Vagina (tissue), 2 donors: ENCODE measurements around the gene FCAMR.

Source experiments
- POLR2A ChIP-seq, 2 donors: fragments of 450-650 bp; IDR thresholded peaks; one replicate each; pipeline ENCODE4 v1.6.1; 2017; ENCODE audit warnings: antibody characterized with exemption in 2 of 2, mild to moderate bottlenecking in 2 of 2, moderate library complexity in 2 of 2
- POLR2AphosphoS5 ChIP-seq, 2 donors: sonication (generic); formaldehyde crosslinking; IDR thresholded peaks; one replicate each; pipeline ENCODE4 v1.9.0; 2017; ENCODE audit warnings: antibody characterized with exemption in 2 of 2, mild to moderate bottlenecking in 2 of 2, low read depth in 1 of 2; ENCODE audit not compliant: insufficient read depth in 1 of 2
- TF ChIP-seq, protein P1 (sequence below), 3 experiments: fragments of 450-650 bp in 2 of 3; fragments of 200-600 bp in 1 of 3; sonication (generic) in 1 of 3; IDR thresholded peaks; one replicate each; pipeline ENCODE4 v1.5.1; 2017 to 2019; ENCODE audit warnings: antibody characterized with exemption in 3 of 3, mild to moderate bottlenecking in 2 of 3, moderate library complexity in 2 of 3

DNA sequence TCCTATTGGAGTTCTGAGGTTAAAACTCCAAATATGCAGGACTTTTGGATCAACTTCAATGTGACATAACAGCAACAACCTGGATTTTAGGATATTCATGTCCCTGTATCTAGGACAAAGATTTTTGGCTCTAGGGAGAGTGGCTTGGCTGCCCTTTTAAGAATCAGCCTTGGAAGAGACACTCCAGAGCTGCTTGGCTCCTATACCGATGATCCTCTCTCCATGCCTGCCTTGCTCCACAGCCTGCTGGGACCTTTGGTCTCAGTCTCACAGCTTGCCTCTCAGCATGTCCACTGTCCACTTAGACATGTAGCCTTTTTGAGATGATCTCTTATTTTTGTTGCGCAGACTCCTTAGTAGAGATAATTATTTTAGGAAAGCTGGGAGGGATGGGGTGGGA is 44.0 kb downstream of the FCAMR start:
- no peak for TF ChIP-seq POLR2A (IDR thresholded peaks at IDR 0.05)
- TF ChIP-seq, protein P1, sequence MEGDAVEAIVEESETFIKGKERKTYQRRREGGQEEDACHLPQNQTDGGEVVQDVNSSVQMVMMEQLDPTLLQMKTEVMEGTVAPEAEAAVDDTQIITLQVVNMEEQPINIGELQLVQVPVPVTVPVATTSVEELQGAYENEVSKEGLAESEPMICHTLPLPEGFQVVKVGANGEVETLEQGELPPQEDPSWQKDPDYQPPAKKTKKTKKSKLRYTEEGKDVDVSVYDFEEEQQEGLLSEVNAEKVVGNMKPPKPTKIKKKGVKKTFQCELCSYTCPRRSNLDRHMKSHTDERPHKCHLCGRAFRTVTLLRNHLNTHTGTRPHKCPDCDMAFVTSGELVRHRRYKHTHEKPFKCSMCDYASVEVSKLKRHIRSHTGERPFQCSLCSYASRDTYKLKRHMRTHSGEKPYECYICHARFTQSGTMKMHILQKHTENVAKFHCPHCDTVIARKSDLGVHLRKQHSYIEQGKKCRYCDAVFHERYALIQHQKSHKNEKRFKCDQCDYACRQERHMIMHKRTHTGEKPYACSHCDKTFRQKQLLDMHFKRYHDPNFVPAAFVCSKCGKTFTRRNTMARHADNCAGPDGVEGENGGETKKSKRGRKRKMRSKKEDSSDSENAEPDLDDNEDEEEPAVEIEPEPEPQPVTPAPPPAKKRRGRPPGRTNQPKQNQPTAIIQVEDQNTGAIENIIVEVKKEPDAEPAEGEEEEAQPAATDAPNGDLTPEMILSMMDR (IDR thresholded peaks at IDR 0.05) = no peak
- TF ChIP-seq POLR2AphosphoS5 (IDR thresholded peaks at IDR 0.05; ENCODE audit: insufficient read depth in 1 of 2, low read depth in 1 of 2) = no peak
